ENCODE data around the gene SLC8B1. TPM values are rescaled to one million over a fixed set of nuclear protein-coding genes. Genes with fewer than 3 reads are reported as not detected.

The SLC8B1 gene
- polyA plus RNA-seq, 1 donor from 2014 or later, result 1.1 TPM

DNA sequence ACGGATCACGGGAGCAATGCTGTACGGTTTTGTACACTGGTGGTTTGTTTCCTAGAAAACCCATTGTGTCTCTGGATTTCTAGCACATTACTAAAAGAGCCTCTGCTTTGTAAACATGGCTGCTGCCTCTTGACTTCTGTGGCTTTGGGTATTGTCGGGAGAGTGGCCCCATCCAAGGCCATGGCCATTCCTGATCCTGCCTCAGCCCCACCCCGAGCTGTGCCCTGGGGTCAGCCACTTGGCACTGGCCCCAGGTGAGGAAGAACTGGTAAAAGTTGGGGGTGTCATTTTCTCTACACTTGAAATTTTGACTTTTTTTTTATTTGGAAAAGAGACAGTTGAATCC, 36.5 kb downstream of the SLC8B1 start:
- no peaks in the 10 kb centered on the region for H3F3A ChIP-seq (ENCODE audit: insufficient read depth, low read length, poor library complexity, severe bottlenecking)
- H2AFZ ChIP-seq (ENCODE audit: low read depth, low read length), result no peak overlapping the region
- H3K9me2 ChIP-seq (ENCODE audit: insufficient read depth, low read length), result no peaks in the 10 kb centered on the region
- TF ChIP-seq MXI1 (conservative IDR thresholded peaks at IDR 0.05; ENCODE audit: poor library complexity, severe bottlenecking), result no peak
- TF ChIP-seq POLR2AphosphoS5 (IDR thresholded peaks at IDR 0.05), result no peak
- no peak for TF ChIP-seq SMC3 (conservative IDR thresholded peaks at IDR 0.05; ENCODE audit: poor library complexity)
- TF ChIP-seq, protein P1, sequence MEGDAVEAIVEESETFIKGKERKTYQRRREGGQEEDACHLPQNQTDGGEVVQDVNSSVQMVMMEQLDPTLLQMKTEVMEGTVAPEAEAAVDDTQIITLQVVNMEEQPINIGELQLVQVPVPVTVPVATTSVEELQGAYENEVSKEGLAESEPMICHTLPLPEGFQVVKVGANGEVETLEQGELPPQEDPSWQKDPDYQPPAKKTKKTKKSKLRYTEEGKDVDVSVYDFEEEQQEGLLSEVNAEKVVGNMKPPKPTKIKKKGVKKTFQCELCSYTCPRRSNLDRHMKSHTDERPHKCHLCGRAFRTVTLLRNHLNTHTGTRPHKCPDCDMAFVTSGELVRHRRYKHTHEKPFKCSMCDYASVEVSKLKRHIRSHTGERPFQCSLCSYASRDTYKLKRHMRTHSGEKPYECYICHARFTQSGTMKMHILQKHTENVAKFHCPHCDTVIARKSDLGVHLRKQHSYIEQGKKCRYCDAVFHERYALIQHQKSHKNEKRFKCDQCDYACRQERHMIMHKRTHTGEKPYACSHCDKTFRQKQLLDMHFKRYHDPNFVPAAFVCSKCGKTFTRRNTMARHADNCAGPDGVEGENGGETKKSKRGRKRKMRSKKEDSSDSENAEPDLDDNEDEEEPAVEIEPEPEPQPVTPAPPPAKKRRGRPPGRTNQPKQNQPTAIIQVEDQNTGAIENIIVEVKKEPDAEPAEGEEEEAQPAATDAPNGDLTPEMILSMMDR (IDR thresholded peaks at IDR 0.05; ENCODE audit: poor library complexity, severe bottlenecking), result no peak
- TF ChIP-seq EZH2 (IDR thresholded peaks at IDR 0.05; ENCODE audit: borderline replicate concordance, insufficient read depth, low read length, poor library complexity, severe bottlenecking), result no peak
- TF ChIP-seq, protein P2, sequence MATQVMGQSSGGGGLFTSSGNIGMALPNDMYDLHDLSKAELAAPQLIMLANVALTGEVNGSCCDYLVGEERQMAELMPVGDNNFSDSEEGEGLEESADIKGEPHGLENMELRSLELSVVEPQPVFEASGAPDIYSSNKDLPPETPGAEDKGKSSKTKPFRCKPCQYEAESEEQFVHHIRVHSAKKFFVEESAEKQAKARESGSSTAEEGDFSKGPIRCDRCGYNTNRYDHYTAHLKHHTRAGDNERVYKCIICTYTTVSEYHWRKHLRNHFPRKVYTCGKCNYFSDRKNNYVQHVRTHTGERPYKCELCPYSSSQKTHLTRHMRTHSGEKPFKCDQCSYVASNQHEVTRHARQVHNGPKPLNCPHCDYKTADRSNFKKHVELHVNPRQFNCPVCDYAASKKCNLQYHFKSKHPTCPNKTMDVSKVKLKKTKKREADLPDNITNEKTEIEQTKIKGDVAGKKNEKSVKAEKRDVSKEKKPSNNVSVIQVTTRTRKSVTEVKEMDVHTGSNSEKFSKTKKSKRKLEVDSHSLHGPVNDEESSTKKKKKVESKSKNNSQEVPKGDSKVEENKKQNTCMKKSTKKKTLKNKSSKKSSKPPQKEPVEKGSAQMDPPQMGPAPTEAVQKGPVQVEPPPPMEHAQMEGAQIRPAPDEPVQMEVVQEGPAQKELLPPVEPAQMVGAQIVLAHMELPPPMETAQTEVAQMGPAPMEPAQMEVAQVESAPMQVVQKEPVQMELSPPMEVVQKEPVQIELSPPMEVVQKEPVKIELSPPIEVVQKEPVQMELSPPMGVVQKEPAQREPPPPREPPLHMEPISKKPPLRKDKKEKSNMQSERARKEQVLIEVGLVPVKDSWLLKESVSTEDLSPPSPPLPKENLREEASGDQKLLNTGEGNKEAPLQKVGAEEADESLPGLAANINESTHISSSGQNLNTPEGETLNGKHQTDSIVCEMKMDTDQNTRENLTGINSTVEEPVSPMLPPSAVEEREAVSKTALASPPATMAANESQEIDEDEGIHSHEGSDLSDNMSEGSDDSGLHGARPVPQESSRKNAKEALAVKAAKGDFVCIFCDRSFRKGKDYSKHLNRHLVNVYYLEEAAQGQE (IDR thresholded peaks at IDR 0.05; ENCODE audit: borderline replicate concordance), result no peak
- TF ChIP-seq EP300 (conservative IDR thresholded peaks at IDR 0.05; ENCODE audit: poor library complexity, severe bottlenecking), result no peak
- no peak for TF ChIP-seq RAD21 (conservative IDR thresholded peaks at IDR 0.05)
- no peak for TF ChIP-seq TAF1 (IDR thresholded peaks at IDR 0.05; ENCODE audit: low read depth)
- H3K79me2 ChIP-seq (replicated peaks; ENCODE audit: insufficient read depth, low read length), result no peaks in the 10 kb centered on the region
- H3K27ac ChIP-seq (ENCODE audit: low read length), result no peak overlapping the region
- no peak overlapping the region for H3K4me3 ChIP-seq (ENCODE audit: low read length)
- peaks cover 3% of the 10 kb centered on the region for H3K27me3 ChIP-seq (ENCODE audit: insufficient read depth, low read depth, low read length)
- H3K9ac ChIP-seq (ENCODE audit: low read length), result no peak overlapping the region
- no peaks in the 10 kb centered on the region for H3K36me3 ChIP-seq (ENCODE audit: insufficient read depth, low read length)
- H3K4me2 ChIP-seq (ENCODE audit: low read length), result no peak overlapping the region
- no peaks in the 10 kb centered on the region for H3K9me3 ChIP-seq (ENCODE audit: low read length)
- H4K20me1 ChIP-seq (ENCODE audit: insufficient read depth), result no peaks in the 10 kb centered on the region

DNA sequence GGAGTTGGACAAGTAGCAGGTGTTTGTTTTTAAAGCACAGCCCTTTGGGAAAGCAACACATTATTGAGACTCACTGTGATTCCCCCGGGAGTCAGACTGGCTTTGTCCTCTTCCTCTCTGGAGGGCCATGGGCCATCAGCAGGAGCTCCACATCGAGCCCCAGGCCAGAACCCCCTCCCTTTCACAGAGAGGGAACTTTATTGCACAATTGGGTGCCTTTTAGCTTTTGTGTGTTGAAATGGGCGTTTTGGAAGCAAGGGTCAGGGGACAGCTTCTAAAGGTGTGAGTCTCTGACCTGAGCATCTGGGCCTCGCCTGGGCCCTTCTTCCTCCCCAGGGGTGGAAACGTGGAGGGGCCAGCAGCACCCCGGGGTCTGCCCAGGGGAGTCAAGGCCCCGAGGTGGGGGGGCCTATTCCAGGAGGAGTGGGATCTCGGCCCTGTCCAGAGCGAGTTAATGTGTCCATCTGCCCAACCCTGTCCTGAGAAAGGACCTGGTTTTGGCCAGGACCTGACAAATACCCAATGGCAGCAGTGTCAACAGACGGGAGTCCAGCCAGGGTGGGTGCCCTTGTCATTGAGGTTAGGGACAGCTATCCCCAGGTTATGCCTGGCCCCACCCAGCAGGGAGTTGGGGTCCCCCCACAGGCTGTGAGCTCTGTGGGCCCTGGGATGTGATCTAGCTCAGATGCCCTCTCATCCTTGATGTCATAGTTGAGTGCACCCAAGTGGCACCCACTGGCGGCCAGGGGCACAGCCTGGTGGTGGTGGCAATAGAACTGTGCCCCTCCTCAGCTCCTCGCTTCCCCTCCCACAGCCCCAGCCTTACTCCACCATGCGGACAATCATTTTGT, 37.1 kb downstream of the SLC8B1 start:
- peaks cover 3% of the 10 kb centered on the region for H3K27me3 ChIP-seq (ENCODE audit: insufficient read depth, low read depth, low read length)
- TF ChIP-seq, protein P1 (IDR thresholded peaks at IDR 0.05; ENCODE audit: poor library complexity, severe bottlenecking), result no peak
- TF ChIP-seq TAF1 (IDR thresholded peaks at IDR 0.05; ENCODE audit: low read depth) (no peak), RAD21 (conservative IDR thresholded peaks at IDR 0.05) (no peak)
- TF ChIP-seq, protein P2 (IDR thresholded peaks at IDR 0.05; ENCODE audit: borderline replicate concordance), result no peak
- H2AFZ ChIP-seq (ENCODE audit: low read depth, low read length), result no peak overlapping the region
- H3K9me3 ChIP-seq (ENCODE audit: low read length), result no peaks in the 10 kb centered on the region
- H3K9me2 ChIP-seq (ENCODE audit: insufficient read depth, low read length), result no peaks in the 10 kb centered on the region
- no peaks in the 10 kb centered on the region for H4K20me1 ChIP-seq (ENCODE audit: insufficient read depth)
- H3K79me2 ChIP-seq (replicated peaks; ENCODE audit: insufficient read depth, low read length), result no peaks in the 10 kb centered on the region
- no peak overlapping the region for H3K9ac ChIP-seq (ENCODE audit: low read length)
- H3K4me2 ChIP-seq (ENCODE audit: low read length), result no peak overlapping the region
- H3K4me3 ChIP-seq (ENCODE audit: low read length), result no peak overlapping the region
- H3K36me3 ChIP-seq (ENCODE audit: insufficient read depth, low read length), result no peaks in the 10 kb centered on the region
- H3K27ac ChIP-seq (ENCODE audit: low read length), result no peak overlapping the region
- no peaks in the 10 kb centered on the region for H3F3A ChIP-seq (ENCODE audit: insufficient read depth, low read length, poor library complexity, severe bottlenecking)

Data from neural cell (in vitro differentiated cells).